ENCODE results near the gene DDX1. TPM values are rescaled to one million over a fixed set of nuclear protein-coding genes. Genes with fewer than 3 reads are reported as not detected.

Gene DDX1
- total and polyA plus RNA-seq, 10 of the 15 experiments (the other 5 are each of a cell fraction or from before 2014, with no cell fraction given): 53.2 to 134 (median 85.6) TPM

DNA sequence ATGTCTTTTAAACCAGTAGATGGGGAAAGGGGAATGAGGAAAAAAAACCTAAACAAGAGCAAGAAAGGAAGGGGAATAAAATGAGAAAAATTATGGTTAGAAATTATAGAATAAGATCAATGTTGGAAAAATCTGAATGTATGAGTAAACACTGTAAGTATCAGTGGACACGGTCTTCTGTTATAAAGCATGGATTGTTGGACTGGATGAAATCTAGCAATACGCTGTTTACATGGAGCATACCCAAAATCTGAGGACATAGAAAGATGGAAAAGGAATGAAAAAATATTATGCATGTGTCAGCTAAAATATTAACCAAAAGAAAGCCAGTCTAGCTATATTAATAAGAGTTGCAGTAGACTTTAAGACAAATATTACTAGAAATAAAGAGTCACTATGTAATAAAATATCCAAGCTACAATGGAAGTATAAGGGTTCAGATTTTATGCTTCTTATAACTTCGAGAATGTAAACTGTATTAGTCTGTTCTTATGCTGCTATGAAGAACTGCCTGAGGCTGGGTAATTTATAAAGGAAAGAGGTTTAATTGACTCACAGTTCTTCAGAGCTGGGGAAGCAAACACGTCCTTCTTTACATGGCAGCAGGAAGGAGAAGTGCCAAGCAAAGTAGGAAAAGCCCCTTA lies 32.4 kb downstream of the DDX1 start (continued):
- TF ChIP-seq SP1 (IDR thresholded peaks at IDR 0.05; ENCODE audit: low read depth, low read length): no peak
- TF ChIP-seq BHLHE40 (IDR thresholded peaks at IDR 0.05; ENCODE audit: borderline replicate concordance in 1 of 2, low read depth in 2 of 2, low read length in 1 of 2): no peak
- no peak for TF ChIP-seq RELA (IDR thresholded peaks at IDR 0.05; ENCODE audit: borderline replicate concordance, partially characterized antibody)
- TF ChIP-seq, protein P1, sequence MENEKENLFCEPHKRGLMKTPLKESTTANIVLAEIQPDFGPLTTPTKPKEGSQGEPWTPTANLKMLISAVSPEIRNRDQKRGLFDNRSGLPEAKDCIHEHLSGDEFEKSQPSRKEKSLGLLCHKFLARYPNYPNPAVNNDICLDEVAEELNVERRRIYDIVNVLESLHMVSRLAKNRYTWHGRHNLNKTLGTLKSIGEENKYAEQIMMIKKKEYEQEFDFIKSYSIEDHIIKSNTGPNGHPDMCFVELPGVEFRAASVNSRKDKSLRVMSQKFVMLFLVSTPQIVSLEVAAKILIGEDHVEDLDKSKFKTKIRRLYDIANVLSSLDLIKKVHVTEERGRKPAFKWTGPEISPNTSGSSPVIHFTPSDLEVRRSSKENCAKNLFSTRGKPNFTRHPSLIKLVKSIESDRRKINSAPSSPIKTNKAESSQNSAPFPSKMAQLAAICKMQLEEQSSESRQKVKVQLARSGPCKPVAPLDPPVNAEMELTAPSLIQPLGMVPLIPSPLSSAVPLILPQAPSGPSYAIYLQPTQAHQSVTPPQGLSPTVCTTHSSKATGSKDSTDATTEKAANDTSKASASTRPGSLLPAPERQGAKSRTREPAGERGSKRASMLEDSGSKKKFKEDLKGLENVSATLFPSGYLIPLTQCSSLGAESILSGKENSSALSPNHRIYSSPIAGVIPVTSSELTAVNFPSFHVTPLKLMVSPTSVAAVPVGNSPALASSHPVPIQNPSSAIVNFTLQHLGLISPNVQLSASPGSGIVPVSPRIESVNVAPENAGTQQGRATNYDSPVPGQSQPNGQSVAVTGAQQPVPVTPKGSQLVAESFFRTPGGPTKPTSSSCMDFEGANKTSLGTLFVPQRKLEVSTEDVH (IDR thresholded peaks at IDR 0.05; ENCODE audit: low read depth, partially characterized antibody): no peak
- TF ChIP-seq HDAC2 (IDR thresholded peaks at IDR 0.05): no peak
- TF ChIP-seq MYC (IDR thresholded peaks at IDR 0.05; ENCODE audit: insufficient read depth, insufficient read length, insufficient replicate concordance, low read length, severe bottlenecking): no peak
- TF ChIP-seq JUNB (IDR thresholded peaks at IDR 0.05): no peak
- no peak for TF ChIP-seq CEBPB (IDR thresholded peaks at IDR 0.05; ENCODE audit: borderline replicate concordance in 1 of 2, low read depth in 2 of 2, low read length in 2 of 2)

GRCh38 chr2:15624903-15625302 lies 33.2 kb downstream of the DDX1 start:
- no peak overlapping the region for H3K4me2 ChIP-seq (ENCODE audit: control insufficient read depth, insufficient read depth)
- H3K4me3 ChIP-seq: no peak overlapping the region
- ChIA-PET SMC1A (ENCODE audit: uncharacterized antibody, unreplicated experiment) (no interaction called here), POLR2A (no interaction called here), CTCF (no interaction called here), RAD21 (ENCODE audit: unreplicated experiment) (no interaction called here)
- H2AFZ ChIP-seq (ENCODE audit: control insufficient read depth, low read depth, low read length): no peak overlapping the region
- H3K36me3 ChIP-seq (ENCODE audit: control insufficient read depth in 2 of 2, insufficient read depth in 2 of 2, low read length in 1 of 2): peaks cover 1 to 19% of the 10 kb centered on the region in 2 experiments; a peak in 3 of 4 replicates
- no peak for ATAC-seq
- FAIRE-seq: no peak
- intact Hi-C loops (cut with micrococcal nuclease; ENCODE audit: unreplicated experiment) (no loop called here), in situ Hi-C loops (cut with MboI) (no loop called here)
- H3K79me2 ChIP-seq (ENCODE audit: control insufficient read depth, insufficient read depth, low read length): no peaks in the 10 kb centered on the region
- H3K9me3 ChIP-seq (replicated peaks; ENCODE audit: control insufficient read depth, insufficient read depth, low read length): no peaks in the 10 kb centered on the region; the same call in 2 of the 3 replicates
- H3K27me3 ChIP-seq (replicated peaks in 1 of 2; ENCODE audit: control insufficient read depth in 2 of 2, insufficient read depth in 2 of 2, low read length in 1 of 2): no peaks in the 10 kb centered on the region
- H4K20me1 ChIP-seq (ENCODE audit: control insufficient read depth, insufficient read depth): no peaks in the 10 kb centered on the region
- DNase-seq (ENCODE audit: low read depth, low spot score): no peak
- TF ChIP-seq, protein P2, sequence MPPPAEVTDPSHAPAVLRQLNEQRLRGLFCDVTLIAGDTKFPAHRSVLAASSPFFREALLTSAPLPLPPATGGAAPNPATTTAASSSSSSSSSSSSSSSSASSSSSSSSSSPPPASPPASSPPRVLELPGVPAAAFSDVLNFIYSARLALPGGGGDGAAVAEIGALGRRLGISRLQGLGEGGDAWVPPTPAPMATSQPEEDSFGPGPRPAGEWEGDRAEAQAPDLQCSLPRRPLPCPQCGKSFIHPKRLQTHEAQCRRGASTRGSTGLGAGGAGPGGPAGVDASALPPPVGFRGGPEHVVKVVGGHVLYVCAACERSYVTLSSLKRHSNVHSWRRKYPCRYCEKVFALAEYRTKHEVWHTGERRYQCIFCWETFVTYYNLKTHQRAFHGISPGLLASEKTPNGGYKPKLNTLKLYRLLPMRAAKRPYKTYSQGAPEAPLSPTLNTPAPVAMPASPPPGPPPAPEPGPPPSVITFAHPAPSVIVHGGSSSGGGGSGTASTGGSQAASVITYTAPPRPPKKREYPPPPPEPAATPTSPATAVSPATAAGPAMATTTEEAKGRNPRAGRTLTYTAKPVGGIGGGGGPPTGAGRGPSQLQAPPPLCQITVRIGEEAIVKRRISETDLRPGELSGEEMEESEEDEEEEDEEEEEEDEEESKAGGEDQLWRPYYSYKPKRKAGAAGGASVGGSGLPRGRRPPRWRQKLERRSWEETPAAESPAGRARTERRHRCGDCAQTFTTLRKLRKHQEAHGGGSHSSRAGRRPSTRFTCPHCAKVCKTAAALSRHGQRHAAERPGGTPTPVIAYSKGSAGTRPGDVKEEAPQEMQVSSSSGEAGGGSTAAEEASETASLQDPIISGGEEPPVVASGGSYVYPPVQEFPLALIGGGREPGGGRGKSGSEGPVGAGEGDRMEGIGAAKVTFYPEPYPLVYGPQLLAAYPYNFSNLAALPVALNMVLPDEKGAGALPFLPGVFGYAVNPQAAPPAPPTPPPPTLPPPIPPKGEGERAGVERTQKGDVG (CRISPR knock-in tag; IDR thresholded peaks at IDR 0.05): no peak
- TF ChIP-seq ZZZ3 (IDR thresholded peaks at IDR 0.05; ENCODE audit: control insufficient read depth, insufficient read length, low read depth): no peak
- TF ChIP-seq NR2C1 (IDR thresholded peaks at IDR 0.05): no peak
- TF ChIP-seq ZNF217 (IDR thresholded peaks at IDR 0.05): no peak
- TF ChIP-seq TCF3 (IDR thresholded peaks at IDR 0.05; ENCODE audit: borderline replicate concordance, insufficient read depth, low read depth, low read length): no peak
- TF ChIP-seq TCF7 (IDR thresholded peaks at IDR 0.05; ENCODE audit: borderline replicate concordance): no peak
- no peak for TF ChIP-seq ZNF274 (IDR thresholded peaks at IDR 0.05; ENCODE audit: insufficient read depth, insufficient read length)
- H3K9ac ChIP-seq (ENCODE audit: control insufficient read depth, insufficient read depth, low read length): no peak overlapping the region
- H3K27ac ChIP-seq (ENCODE audit: control insufficient read depth, insufficient read depth): no peak overlapping the region
- H3K4me1 ChIP-seq (ENCODE audit: control insufficient read depth, insufficient read depth, low read length): no peaks in the 10 kb centered on the region
- no TSS peak for BruUV-seq (replicated peaks)
